Ishikawa (cell line): ENCODE results near the gene ASTN2.

Source experiments
- EP300 ChIP-seq: IDR thresholded peaks from 2 replicates; pipeline ENCODE4 v1.6.1; 2012; ENCODE audit warnings: borderline replicate concordance
- TF ChIP-seq, protein P1 (sequence below): IDR thresholded peaks from 2 replicates; pipeline ENCODE4 v1.6.1; 2012; ENCODE audit warnings: low read depth, mild to moderate bottlenecking
- TF ChIP-seq, protein P2 (sequence below): IDR thresholded peaks from 2 replicates; pipeline ENCODE4 v1.6.1; 2012
- TF ChIP-seq, protein P3 (sequence below): IDR thresholded peaks from 2 replicates; pipeline ENCODE4 v1.6.1; 2012

DNA sequence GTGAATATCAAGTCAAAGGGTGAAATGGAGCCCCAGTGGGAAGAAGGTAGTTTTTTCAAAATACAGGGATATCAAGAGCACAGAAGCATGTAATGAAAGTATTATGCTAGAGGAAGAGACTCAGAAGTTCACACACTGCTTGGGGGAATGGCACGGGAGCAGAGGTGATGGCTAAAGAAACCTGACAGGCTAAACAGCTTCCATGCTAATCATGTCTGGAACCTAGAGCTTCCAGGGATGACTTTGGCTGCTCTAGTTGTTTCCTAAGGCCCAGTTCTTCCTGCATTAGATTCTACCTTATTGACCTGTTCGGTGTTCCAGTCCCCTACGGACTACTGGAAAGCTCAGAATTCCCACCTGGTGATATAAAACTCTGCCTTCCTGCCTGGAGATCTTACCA, 693.4 kb downstream of the ASTN2 start:
- TF ChIP-seq EP300: no peak
- TF ChIP-seq, protein P1, sequence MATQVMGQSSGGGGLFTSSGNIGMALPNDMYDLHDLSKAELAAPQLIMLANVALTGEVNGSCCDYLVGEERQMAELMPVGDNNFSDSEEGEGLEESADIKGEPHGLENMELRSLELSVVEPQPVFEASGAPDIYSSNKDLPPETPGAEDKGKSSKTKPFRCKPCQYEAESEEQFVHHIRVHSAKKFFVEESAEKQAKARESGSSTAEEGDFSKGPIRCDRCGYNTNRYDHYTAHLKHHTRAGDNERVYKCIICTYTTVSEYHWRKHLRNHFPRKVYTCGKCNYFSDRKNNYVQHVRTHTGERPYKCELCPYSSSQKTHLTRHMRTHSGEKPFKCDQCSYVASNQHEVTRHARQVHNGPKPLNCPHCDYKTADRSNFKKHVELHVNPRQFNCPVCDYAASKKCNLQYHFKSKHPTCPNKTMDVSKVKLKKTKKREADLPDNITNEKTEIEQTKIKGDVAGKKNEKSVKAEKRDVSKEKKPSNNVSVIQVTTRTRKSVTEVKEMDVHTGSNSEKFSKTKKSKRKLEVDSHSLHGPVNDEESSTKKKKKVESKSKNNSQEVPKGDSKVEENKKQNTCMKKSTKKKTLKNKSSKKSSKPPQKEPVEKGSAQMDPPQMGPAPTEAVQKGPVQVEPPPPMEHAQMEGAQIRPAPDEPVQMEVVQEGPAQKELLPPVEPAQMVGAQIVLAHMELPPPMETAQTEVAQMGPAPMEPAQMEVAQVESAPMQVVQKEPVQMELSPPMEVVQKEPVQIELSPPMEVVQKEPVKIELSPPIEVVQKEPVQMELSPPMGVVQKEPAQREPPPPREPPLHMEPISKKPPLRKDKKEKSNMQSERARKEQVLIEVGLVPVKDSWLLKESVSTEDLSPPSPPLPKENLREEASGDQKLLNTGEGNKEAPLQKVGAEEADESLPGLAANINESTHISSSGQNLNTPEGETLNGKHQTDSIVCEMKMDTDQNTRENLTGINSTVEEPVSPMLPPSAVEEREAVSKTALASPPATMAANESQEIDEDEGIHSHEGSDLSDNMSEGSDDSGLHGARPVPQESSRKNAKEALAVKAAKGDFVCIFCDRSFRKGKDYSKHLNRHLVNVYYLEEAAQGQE: no peak
- TF ChIP-seq, protein P2, sequence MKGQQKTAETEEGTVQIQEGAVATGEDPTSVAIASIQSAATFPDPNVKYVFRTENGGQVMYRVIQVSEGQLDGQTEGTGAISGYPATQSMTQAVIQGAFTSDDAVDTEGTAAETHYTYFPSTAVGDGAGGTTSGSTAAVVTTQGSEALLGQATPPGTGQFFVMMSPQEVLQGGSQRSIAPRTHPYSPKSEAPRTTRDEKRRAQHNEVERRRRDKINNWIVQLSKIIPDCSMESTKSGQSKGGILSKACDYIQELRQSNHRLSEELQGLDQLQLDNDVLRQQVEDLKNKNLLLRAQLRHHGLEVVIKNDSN: no peak
- TF ChIP-seq, protein P3, sequence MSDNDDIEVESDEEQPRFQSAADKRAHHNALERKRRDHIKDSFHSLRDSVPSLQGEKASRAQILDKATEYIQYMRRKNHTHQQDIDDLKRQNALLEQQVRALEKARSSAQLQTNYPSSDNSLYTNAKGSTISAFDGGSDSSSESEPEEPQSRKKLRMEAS: no peak
